Mammary epithelial cell (primary cell): ENCODE data around the gene COL25A1.

Experiments used
- CTCF ChIP-seq, 2 donors: IDR thresholded peaks in 1 of 2; conservative IDR thresholded peaks in 1 of 2; 2 replicates each; pipeline ENCODE4 v1.5.1; 2011 to 2012; ENCODE audit warnings: inconsistent platforms in 2 of 2, low read length in 2 of 2, mild to moderate bottlenecking in 2 of 2, control low read depth in 1 of 2, low read depth in 1 of 2; ENCODE audit not compliant: insufficient read depth in 1 of 2; ENCODE audit errors: extremely low read depth in 1 of 2
- EZH2 ChIP-seq: IDR thresholded peaks from 2 replicates; pipeline ENCODE4 v1.6.1; 2012; ENCODE audit warnings: low read length, inconsistent platforms, borderline replicate concordance

- no peak for TF ChIP-seq CTCF (conservative IDR thresholded peaks at IDR 0.05 in 1 of 2, IDR thresholded peaks at IDR 0.05 in 1 of 2; ENCODE audit: extremely low read depth in 1 of 2, insufficient read depth in 1 of 2, low read depth in 1 of 2, low read length in 2 of 2)
- TF ChIP-seq EZH2, result no peak
Measured at GRCh38 chr4:109147135-109147534, 155.3 kb downstream of the COL25A1 start.
